Heart right ventricle (tissue), 16 donors: ENCODE data around the gene TGFBR3L. TPM values are rescaled to one million over a fixed set of nuclear protein-coding genes. Genes with fewer than 3 reads are reported as not detected.
A peak's percentile ranks its signal among the peaks of the same experiment; 100 is the strongest.

Experiments used
- ATAC-seq, 8 donors: fragments of 200-7000 bp; cut with Tn5 transposase; one replicate each; pipeline ENCODE4 v1.9.1; 2020; ENCODE audit warnings: mild to moderate bottlenecking in 8 of 8, moderate library complexity in 8 of 8, moderate number of reproducible peaks in 1 of 8
- DNase-seq, 2 donors: peaks; one replicate each; pipeline ENCODE4 v3.0.0-alpha.2; 2020
- H3K27ac ChIP-seq, 10 donors: fragments of 200-600 bp; sonication (generic) in 2 of 10; one replicate each; pipeline versions ENCODE4 v1.5.0 to v1.8.0; 2020 to 2022; ENCODE audit warnings: mild to moderate bottlenecking in 3 of 10
- H3K27me3 ChIP-seq, 7 donors: fragments of 200-600 bp; one replicate each; pipeline ENCODE4 v1.8.0; 2021 to 2022; ENCODE audit warnings: mild to moderate bottlenecking in 2 of 7
- H3K36me3 ChIP-seq, 9 donors: fragments of 200-600 bp; sonication (generic) in 1 of 9; one replicate each; pipeline versions ENCODE4 v1.5.0 to v1.8.0; 2020 to 2022; ENCODE audit warnings: mild to moderate bottlenecking in 2 of 9
- H3K4me1 ChIP-seq, 9 donors: fragments of 200-600 bp; sonication (generic) in 1 of 9; one replicate each; pipeline versions ENCODE4 v1.5.0 to v1.8.0; 2020 to 2022; ENCODE audit warnings: mild to moderate bottlenecking in 4 of 9
- H3K4me3 ChIP-seq, 10 donors: fragments of 200-600 bp; sonication (generic) in 2 of 10; one replicate each; pipeline versions ENCODE4 v1.5.0 to v1.8.0; 2020 to 2022; ENCODE audit warnings: mild to moderate bottlenecking in 7 of 10, moderate library complexity in 2 of 10
- H3K9me3 ChIP-seq, 11 donors: fragments of 200-600 bp in 10 of 11; sonication (generic) in 2 of 11; one replicate each; pipeline versions ENCODE4 v1.5.0 to v1.8.0; 2013 to 2022; ENCODE audit warnings: mild to moderate bottlenecking in 2 of 11, control low read depth in 1 of 11, moderate library complexity in 1 of 11
- WGBS, 2 donors: extraction: QIAGEN DNeasy Blood & Tissue Kit; methylation state at CpG; one replicate each; pipeline ENCODE4 v1.1.7; 2013; ENCODE audit warnings: inconsistent platforms in 1 of 2; 5-methylcytosine and 5-hydroxymethylcytosine counted together
- intact Hi-C, 10 donors: fragments of 100-400 bp; cut with DNase I; formaldehyde crosslinking; loops; one replicate each; pipeline versions ENCODE4 v1.11.1 to v1.14.2; 2022
- polyA plus RNA-seq, 2 donors: library from polyadenylated mRNA; stranded (reverse); fragments of 200-250 nt; gene quantifications; one replicate each; pipeline ENCODE4 v1.2.3, GENCODE V29; 2013
- total RNA-seq, 10 donors: library from RNA; stranded (reverse); fragmentation: NEBNext Ultra II Directional in 3 of 10; extraction: Animal tissue kit (Norgen Biotek cat#: 25700) in 3 of 10; gene quantifications; one replicate each; pipeline versions ENCODE4 v1.2.1 to v1.2.4, GENCODE V29; 2021 to 2023
- TF ChIP-seq, protein P1 (sequence below), 9 donors: fragments of 200-600 bp; sonication (generic) in 2 of 9; IDR thresholded peaks; one replicate each; pipeline versions ENCODE4 v1.5.0 to v1.8.0; 2021 to 2022; ENCODE audit warnings: antibody characterized with exemption in 9 of 9, mild to moderate bottlenecking in 5 of 9, moderate library complexity in 1 of 9
- donor health status: Arrhythmogenic right ventricular cardiomyopathy.
- donor health status: ischemic (EF 13 %, LVEDD 7.1; RV severe dilation, severe dysfunction).
- donor health status: healthy with polysubstance abuse.
- donor health status: DM: no; HTN: yes; CAD: no.
- donor health status: DM: no; HTN: no; CAD: no.
- donor health status: ischemic (EF 25% LVEDD 6.9; RV normal size, moderate dysfunction).
- donor health status: ischemic (EF 25% LVEDD 5.7; RV mildly dilated, moderate dysfunction).
- donor health status: healthy.
- donor health status: DM: yes; HTN: yes; CAD: no.
- donor health status: Ischemic cardiomyopathy.
- donor health status: ischemic (EF 35%, LVEDD 5.7; RV mildly dilated, moderate dysfunction).
- donor health status: nonischemic (EF 11% LVEDD 7.7; RV severe dilation, severe dysfunction).
- donor health status: DM: yes; HTN: yes; CAD: no.
- donor health status: PGD.
- donor health status: ischemic (EF 29% LVEDD 5.4; RV normal size, mild dysfunction).
- donor health status: nonischemic (EF 23%, LVEDD 6.1; RV moderate dilation, normal function).

TGFBR3L gene
- total and polyA plus RNA-seq, 12 donors: 1.1 to 11.6 (median 4.1) TPM

DNA sequence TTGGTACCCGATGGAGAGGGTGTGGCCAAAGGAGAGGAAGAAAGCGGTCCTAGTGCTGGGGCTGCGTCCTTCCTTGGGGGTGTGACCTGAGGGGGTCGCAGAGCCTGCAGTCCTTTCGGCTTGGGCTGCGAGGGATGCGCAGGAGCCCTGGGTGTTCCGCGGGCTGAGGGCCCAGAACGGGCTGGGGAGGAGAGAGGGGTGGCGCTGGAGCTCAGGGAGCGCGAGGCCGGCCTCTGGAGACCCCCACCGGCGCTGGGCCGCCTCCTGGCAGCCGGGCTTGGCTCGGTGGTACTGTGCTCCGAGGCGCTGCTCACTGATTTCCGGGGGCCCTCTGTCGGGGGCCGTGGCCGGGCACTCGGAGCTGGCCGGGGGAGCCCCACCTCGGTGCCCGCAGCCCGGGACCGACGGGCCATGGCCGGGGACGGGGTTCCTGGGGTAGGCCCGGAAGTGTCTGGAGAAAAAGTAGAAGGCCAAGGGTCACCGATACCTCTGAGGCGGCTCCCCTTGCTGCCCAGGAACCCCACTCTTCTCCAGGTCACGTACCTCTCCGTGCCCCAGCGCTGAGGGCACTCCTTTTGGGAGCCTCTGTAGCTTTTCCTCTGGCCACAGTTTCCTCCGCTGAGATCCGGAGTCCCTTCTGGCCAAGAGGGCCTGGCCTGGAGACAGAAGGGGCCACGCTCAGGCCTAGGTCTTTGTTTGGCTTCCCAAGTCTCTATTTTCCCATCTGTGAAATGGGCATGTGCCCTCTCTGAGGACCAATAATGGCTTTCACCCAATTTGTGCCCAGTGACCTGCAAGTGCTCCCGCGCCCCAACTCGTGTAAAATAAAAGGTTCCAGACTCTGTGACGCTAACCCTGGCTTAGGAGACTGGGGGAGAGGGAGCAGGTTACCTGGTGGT lies 42.1 kb upstream of the TGFBR3L start:
- no peak for ATAC-seq
- Histone ChIP-seq H3K36me3 (no peaks in the 10 kb centered on the region), H3K27me3 (peaks cover 6 to 68% (median 46%) of the 10 kb centered on the region in 7 donors), H3K4me3 (peak overlapping the region in 3 of 10 donors; percentile 29 to 41 (median 41)), H3K4me1 (peaks cover 8 to 57% (median 38%) of the 10 kb centered on the region in 9 donors), H3K27ac (no peak overlapping the region), H3K9me3 (no peaks in the 10 kb centered on the region)
- 48 to 51% methylated on average over 31 to 47 of the region's 47 CpGs for WGBS, 2 donors
- intact Hi-C loops: no loop called here
- TF ChIP-seq, protein P1, sequence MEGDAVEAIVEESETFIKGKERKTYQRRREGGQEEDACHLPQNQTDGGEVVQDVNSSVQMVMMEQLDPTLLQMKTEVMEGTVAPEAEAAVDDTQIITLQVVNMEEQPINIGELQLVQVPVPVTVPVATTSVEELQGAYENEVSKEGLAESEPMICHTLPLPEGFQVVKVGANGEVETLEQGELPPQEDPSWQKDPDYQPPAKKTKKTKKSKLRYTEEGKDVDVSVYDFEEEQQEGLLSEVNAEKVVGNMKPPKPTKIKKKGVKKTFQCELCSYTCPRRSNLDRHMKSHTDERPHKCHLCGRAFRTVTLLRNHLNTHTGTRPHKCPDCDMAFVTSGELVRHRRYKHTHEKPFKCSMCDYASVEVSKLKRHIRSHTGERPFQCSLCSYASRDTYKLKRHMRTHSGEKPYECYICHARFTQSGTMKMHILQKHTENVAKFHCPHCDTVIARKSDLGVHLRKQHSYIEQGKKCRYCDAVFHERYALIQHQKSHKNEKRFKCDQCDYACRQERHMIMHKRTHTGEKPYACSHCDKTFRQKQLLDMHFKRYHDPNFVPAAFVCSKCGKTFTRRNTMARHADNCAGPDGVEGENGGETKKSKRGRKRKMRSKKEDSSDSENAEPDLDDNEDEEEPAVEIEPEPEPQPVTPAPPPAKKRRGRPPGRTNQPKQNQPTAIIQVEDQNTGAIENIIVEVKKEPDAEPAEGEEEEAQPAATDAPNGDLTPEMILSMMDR (IDR thresholded peaks at IDR 0.05): no peak
- DNase-seq: no peak

DNA sequence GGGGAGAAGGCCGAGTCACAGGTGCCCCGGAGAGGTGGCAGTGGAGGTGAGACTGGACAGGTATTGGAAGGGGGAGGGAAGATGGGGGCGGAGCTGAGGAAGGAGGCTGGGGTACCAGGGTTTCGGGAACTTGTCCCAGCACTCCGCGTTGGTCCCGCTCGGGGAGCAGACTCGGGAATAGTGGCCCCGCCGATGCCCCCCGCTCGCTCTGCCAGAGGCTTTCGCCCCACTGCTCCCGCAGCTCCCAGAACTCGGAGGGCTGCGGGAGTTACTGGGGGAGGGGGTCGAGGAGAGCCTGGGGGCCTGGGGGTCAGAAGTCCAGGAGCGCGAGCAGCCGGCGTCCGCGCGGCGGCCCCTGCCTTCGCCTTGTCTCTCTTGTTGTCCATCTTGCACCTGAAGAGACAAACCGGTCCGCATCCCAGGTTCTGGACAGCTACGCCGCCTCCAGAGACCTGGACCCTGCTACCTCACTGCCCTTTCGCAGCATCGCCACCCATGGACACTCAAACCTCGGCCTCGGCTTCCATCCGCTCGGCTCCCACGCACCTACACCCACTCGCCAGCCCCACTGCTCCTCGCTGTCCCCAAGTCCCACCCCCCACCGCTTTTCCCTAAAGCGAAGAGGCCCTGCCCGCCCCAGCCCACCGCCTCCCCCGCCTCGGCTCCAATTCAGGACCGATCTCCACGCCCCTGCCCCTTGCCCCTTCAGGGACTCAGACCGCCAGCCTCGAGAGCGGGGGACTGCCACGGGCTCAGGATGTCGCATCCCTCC lies 41.1 kb upstream of the TGFBR3L start:
- Histone ChIP-seq H3K4me3 (peak overlapping the region in 7 of 10 donors; percentile 30 to 49 (median 41)), H3K4me1 (peaks cover 8 to 54% (median 34%) of the 10 kb centered on the region in 9 donors), H3K9me3 (no peaks in the 10 kb centered on the region), H3K27ac (no peak overlapping the region), H3K36me3 (no peaks in the 10 kb centered on the region), H3K27me3 (peaks cover 6 to 59% (median 36%) of the 10 kb centered on the region in 7 donors)
- DNase-seq (no peak), ATAC-seq (no peak)
- intact Hi-C loops: no loop called here
- 10% methylated on average over 51 to 53 of the region's 53 CpGs for WGBS, 2 donors
- TF ChIP-seq, protein P1 (IDR thresholded peaks at IDR 0.05): no peak

DNA sequence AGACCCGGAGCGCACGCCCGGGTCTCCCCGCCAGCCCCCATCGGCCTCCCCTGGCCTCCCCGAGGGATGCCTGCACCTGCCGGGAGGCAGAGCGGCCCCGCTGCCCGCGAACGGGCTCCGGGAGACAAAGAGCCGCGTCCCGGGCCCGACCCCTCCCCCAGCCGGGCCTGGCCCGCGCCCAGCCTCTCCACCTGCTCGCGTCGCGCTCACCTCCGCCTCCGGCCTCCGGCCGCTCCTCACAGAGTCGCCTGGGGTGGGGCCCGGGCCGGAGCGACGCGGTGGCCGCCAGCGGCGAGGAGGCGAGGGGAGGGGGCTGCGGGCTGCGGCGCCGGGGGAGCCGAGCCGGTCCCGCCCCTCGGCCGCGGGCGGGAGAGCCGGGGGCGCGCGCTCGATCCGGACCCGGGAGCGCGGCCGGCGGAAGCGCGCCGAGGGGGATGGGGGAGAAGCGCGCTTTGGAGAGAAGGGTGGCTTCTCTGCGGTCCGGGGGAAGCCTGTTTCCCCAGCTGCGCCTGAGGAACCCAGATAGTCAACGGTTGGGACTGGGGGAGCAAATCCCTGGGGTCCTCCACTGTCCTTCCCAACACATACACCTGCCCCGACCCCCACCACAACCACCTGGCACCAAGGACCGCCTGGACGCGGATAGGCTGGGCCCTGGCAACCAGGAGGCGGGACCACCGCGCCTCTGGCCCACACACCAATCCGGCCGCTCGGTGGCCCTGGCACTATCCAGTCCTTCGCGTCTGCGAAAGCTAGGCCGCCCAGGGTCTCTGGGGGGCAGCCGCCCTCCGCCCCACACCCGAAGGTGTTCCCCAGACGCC lies 40.3 kb upstream of the TGFBR3L start, which contains the start of gene PRR36:
Gene PRR36 (minus strand): TSS at position 315 of the 821 bp plus-strand sequence. CDS start 701 bp downstream, outside the sequence.
- ATAC-seq: peak in 1 of 8 donors; percentile 19
- no peaks in the 10 kb centered on the region for H3K36me3 ChIP-seq
- H3K27ac ChIP-seq: no peak within 1 kb of the TSS
- no peak for DNase-seq
- peaks cover 6 to 54% (median 36%) of the 10 kb centered on the region in 7 donors for H3K27me3 ChIP-seq
- TF ChIP-seq, protein P1 (IDR thresholded peaks at IDR 0.05): no peak
- peaks cover 2 to 46% (median 26%) of the 10 kb centered on the region in 9 donors for H3K4me1 ChIP-seq
- no peaks in the 10 kb centered on the region for H3K9me3 ChIP-seq
- peak within 1 kb of the TSS in 9 of 10 donors; percentile 26 to 49 (median 36) for H3K4me3 ChIP-seq
- WGBS, 2 donors: 1% methylated on average over 79 to 88 of the region's 88 CpGs
- intact Hi-C loops: no loop called here
